B cell (primary cell): ENCODE measurements around the gene GPR150. TPM values are rescaled to one million over a fixed set of nuclear protein-coding genes. Genes with fewer than 3 reads are reported as not detected.

Experiments
- ATAC-seq: fragments of 200-7000 bp; cut with Tn5 transposase; one replicate; pipeline ENCODE4 v1.10.0; 2021; ENCODE audit warnings: low read depth, mild to moderate bottlenecking, moderate number of reproducible peaks, moderate library complexity
- CTCF ChIA-PET: fragments of 350-600 bp; sonication (Branson Sonifier 250); formaldehyde crosslinking; loops from one replicate; lab custom pipeline; 2021; ENCODE audit warnings: antibody characterized with exemption, inconsistent platforms; lab: Charles Lee
- POLR2A ChIA-PET: fragments of 350-600 bp; sonication (Branson Sonifier 250); formaldehyde crosslinking; loops from one replicate; lab custom pipeline; 2021; ENCODE audit warnings: antibody characterized with exemption; lab: Charles Lee
- DNase-seq: peaks from one replicate; pipeline ENCODE4 v3.0.0; 2013
- H2AFZ ChIP-seq: 2 replicates; pipeline ENCODE4 v1.6.1; 2012; ENCODE audit warnings: mild to moderate bottlenecking, low read depth, low read length; ENCODE audit not compliant: insufficient read depth, poor library complexity, severe bottlenecking
- H3K27ac ChIP-seq, 2 donors: 1 replicate in 1 of 2; 2 replicates in 1 of 2; pipeline ENCODE4 v1.5.1; 2012 to 2013; ENCODE audit warnings: low read length in 2 of 2, mild to moderate bottlenecking in 2 of 2, moderate library complexity in 1 of 2
- H3K27me3 ChIP-seq, 4 experiments: fragments of 200-600 bp in 1 of 4; sonication (generic) in 1 of 4; replicated peaks in 1 of 4; 1 replicate in 2 of 4; 2 replicates in 2 of 4; pipeline versions ENCODE4 v1.6.1 to v1.7.0; 2013 to 2016; ENCODE audit warnings: low read length in 3 of 4, mild to moderate bottlenecking in 2 of 4, mixed read lengths in 1 of 4, moderate library complexity in 1 of 4; ENCODE audit not compliant: insufficient read depth in 4 of 4, control insufficient read depth in 3 of 4; ENCODE audit errors: control extremely low read depth in 1 of 4
- H3K36me3 ChIP-seq, 2 experiments: replicated peaks in 1 of 2; 1 replicate in 1 of 2; 2 replicates in 1 of 2; pipeline versions ENCODE4 v1.6.1 to v1.7.1; 2013; ENCODE audit warnings: low read length in 1 of 2; ENCODE audit not compliant: insufficient read depth in 2 of 2, control insufficient read depth in 1 of 2; ENCODE audit errors: control extremely low read depth in 1 of 2, extremely low read depth in 1 of 2
- H3K4me1 ChIP-seq, 2 donors: fragments of 200-600 bp in 1 of 2; sonication (generic) in 1 of 2; 1 replicate in 1 of 2; 2 replicates in 1 of 2; pipeline versions ENCODE4 v1.5.1 to v1.6.1; 2013 to 2017; ENCODE audit warnings: low read length in 2 of 2; ENCODE audit not compliant: control insufficient read depth in 2 of 2, insufficient read depth in 2 of 2
- H3K4me2 ChIP-seq: replicated peaks from 2 replicates; pipeline ENCODE3; 2012; ENCODE audit warnings: mild to moderate bottlenecking, low read depth, low read length; ENCODE audit not compliant: poor library complexity, severe bottlenecking
- H3K4me3 ChIP-seq, 5 experiments: fragments of 200-600 bp in 1 of 5; sonication (generic) in 1 of 5; 1 replicate in 3 of 5; 2 replicates in 2 of 5; pipeline versions ENCODE4 v1.5.1 to v1.7.0; 2011 to 2016; ENCODE audit warnings: low read length in 4 of 5, mild to moderate bottlenecking in 4 of 5, low read depth in 2 of 5, control low read depth in 1 of 5, moderate library complexity in 1 of 5; ENCODE audit not compliant: insufficient read depth in 1 of 5; ENCODE audit errors: control extremely low read depth in 1 of 5, extremely low read depth in 1 of 5
- H3K79me2 ChIP-seq: fragments of 200-600 bp; sonication (generic); one replicate; pipeline ENCODE4 v1.6.0; 2016; ENCODE audit warnings: low read length; ENCODE audit not compliant: control insufficient read depth, insufficient read depth
- H3K9ac ChIP-seq: fragments of 200-600 bp; sonication (generic); 2 replicates; pipeline ENCODE4 v1.6.1; 2017; ENCODE audit warnings: mild to moderate bottlenecking, low read length, moderate library complexity
- H3K9me3 ChIP-seq, 3 donors: one replicate each; pipeline versions ENCODE4 v1.6.1 to v1.7.1; 2013; ENCODE audit warnings: low read length in 2 of 3; ENCODE audit not compliant: control insufficient read depth in 2 of 3, insufficient read depth in 1 of 3; ENCODE audit errors: control extremely low read depth in 1 of 3
- H4K20me1 ChIP-seq: 2 replicates; pipeline ENCODE4 v1.6.0; 2012; ENCODE audit warnings: mild to moderate bottlenecking, low read length; ENCODE audit not compliant: insufficient read depth, control insufficient read depth, poor library complexity, severe bottlenecking
- H3K27ac Mint-ChIP-seq: one replicate; pipeline ENCODE4 v1.8.0; 2021; ENCODE audit warnings: mixed read lengths
- H3K27me3 Mint-ChIP-seq: one replicate; pipeline ENCODE4 v1.8.0; 2021; ENCODE audit warnings: mixed read lengths
- H3K4me1 Mint-ChIP-seq: one replicate; pipeline ENCODE4 v1.8.0; 2021; ENCODE audit warnings: mixed read lengths
- H3K4me3 Mint-ChIP-seq: one replicate; pipeline ENCODE4 v1.8.0; 2021; ENCODE audit warnings: mixed read lengths
- H3K9me3 Mint-ChIP-seq: one replicate; pipeline ENCODE4 v1.8.0; 2022; ENCODE audit warnings: mixed read lengths; ENCODE audit not compliant: insufficient read depth
- EZH2 ChIP-seq: IDR thresholded peaks from 2 replicates; pipeline ENCODE4 v1.6.1; 2012; ENCODE audit warnings: borderline replicate concordance, low read depth, mild to moderate bottlenecking, moderate library complexity, low read length; ENCODE audit not compliant: insufficient read depth, poor library complexity, severe bottlenecking
- WGBS: methylation state at CpG from one replicate; pipeline ENCODE4 v1.1.5; 2013; ENCODE audit warnings: missing lambda C conversion rate; ENCODE audit not compliant: insufficient coverage; 5-methylcytosine and 5-hydroxymethylcytosine counted together
- intact Hi-C: fragments of 100-400 bp; cut with micrococcal nuclease; formaldehyde crosslinking; loops from one replicate; pipeline ENCODE4 v1.10.0; 2022
- polyA plus RNA-seq: library from polyadenylated mRNA; depleted of rRNA; stranded (reverse); fragments of >200 nt; gene quantifications from 2 replicates; pipeline ENCODE4 v1.2.3, GENCODE V29; 2012
- total RNA-seq, 2 donors: library from RNA; stranded (reverse); fragments of 120-200 nt in 1 of 2; gene quantifications; 1 replicate in 1 of 2; 2 replicates in 1 of 2; pipeline versions ENCODE4 v1.2.3 to v1.2.4, GENCODE V29; 2013 to 2022
- TF ChIP-seq, protein P1 (sequence below): fragments of 200-600 bp; IDR thresholded peaks from one replicate; pipeline ENCODE4 v1.8.0; 2022; ENCODE audit warnings: antibody characterized with exemption, mild to moderate bottlenecking

GPR150 gene
- total and polyA plus RNA-seq, 2 donors (not counting 1 experiment from before 2014, with no cell fraction given), result 0.27 to 0.86 TPM

DNA sequence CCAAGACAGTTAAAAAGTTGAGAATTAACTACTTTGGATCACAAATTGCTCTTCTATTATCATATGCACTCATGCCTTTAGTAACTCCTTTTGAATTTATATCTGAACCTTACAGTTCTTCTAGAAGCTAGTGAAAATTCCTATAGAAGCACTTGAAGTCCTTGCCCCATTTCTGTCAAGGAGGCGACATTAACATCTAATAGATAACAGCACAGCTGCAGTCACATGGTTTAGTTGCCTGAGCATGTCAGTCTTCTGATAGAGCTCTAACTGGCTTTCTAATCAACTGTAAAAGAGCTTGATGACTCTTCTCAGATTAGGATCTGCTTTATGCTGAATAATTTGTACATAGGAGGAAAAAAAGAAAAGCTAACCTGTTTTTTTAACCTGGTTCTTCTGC is 35.7 kb downstream of the GPR150 start:
- CTCF ChIA-PET, result interaction anchor here (0.9 to 1.6 kb wide), 4 partner anchors 9 to 191 kb away, joined by 3 to 9 read pairs (median 4); no protein-coding TSS in a partner anchor
- Mint-ChIP-seq H3K27me3 (no peaks in the 10 kb centered on the region), H3K9me3 (no peaks in the 10 kb centered on the region), H3K4me1 (no peaks in the 10 kb centered on the region), H3K27ac (no peak overlapping the region), H3K4me3 (no peak overlapping the region)
- Histone ChIP-seq H3K9ac (no peak overlapping the region), H4K20me1 (no peaks in the 10 kb centered on the region), H3K4me3 (no peak overlapping the region), H3K27ac (no peak overlapping the region), H3K4me1 (no peaks in the 10 kb centered on the region), H3K27me3 (no peaks in the 10 kb centered on the region), H3K79me2 (no peaks in the 10 kb centered on the region), H3K4me2 (no peak overlapping the region), H3K9me3 (no peaks in the 10 kb centered on the region), H3K36me3 (peaks cover 0 to 8% of the 10 kb centered on the region in 2 experiments), H2AFZ (no peak overlapping the region)
- WGBS, result 80% methylated on average over 1 of the region's 1 CpG
- TF ChIP-seq, protein P1, sequence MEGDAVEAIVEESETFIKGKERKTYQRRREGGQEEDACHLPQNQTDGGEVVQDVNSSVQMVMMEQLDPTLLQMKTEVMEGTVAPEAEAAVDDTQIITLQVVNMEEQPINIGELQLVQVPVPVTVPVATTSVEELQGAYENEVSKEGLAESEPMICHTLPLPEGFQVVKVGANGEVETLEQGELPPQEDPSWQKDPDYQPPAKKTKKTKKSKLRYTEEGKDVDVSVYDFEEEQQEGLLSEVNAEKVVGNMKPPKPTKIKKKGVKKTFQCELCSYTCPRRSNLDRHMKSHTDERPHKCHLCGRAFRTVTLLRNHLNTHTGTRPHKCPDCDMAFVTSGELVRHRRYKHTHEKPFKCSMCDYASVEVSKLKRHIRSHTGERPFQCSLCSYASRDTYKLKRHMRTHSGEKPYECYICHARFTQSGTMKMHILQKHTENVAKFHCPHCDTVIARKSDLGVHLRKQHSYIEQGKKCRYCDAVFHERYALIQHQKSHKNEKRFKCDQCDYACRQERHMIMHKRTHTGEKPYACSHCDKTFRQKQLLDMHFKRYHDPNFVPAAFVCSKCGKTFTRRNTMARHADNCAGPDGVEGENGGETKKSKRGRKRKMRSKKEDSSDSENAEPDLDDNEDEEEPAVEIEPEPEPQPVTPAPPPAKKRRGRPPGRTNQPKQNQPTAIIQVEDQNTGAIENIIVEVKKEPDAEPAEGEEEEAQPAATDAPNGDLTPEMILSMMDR, result no peak
- TF ChIP-seq EZH2, result no peak
- ATAC-seq, result no peak
- POLR2A ChIA-PET, result no interaction called here
- no peak for DNase-seq
- intact Hi-C loops, result no loop called here

DNA sequence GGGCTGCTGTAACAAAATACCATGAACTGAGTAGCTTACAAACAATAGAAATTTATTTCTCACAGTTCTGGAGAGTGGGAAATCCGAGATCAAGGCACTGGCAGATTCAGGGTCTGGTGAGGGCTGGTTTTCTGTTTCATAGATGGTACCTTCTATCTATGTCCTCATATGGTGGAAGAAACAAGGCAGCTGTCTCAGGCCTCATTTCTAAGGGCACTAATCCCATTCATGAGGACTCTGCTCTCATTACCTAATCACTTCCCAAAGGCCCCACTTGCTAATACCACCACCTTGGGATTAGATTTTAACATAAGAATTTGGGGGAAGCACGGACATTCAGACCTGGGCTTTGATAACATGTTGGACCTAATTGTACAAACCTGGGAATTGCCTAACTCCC is 40.2 kb downstream of the GPR150 start:
- CTCF ChIA-PET, result interaction anchor here (1.9 to 7.3 kb wide), 2 partner anchors 13 to 188 kb away, joined by 5 to 105 read pairs; partner anchors contain the start of gene RFESD
- intact Hi-C loops, result loop anchor here (5.0 kb wide), 1 partner anchor 677 kb away; no protein-coding TSS in a partner anchor
- Histone ChIP-seq H3K4me3 (no peak overlapping the region), H3K27ac (no peak overlapping the region), H3K27me3 (no peaks in the 10 kb centered on the region), H3K9ac (no peak overlapping the region), H3K9me3 (no peaks in the 10 kb centered on the region), H3K4me1 (no peaks in the 10 kb centered on the region), H3K36me3 (no peaks in the 10 kb centered on the region), H2AFZ (no peak overlapping the region), H4K20me1 (no peaks in the 10 kb centered on the region), H3K79me2 (no peaks in the 10 kb centered on the region), H3K4me2 (no peak overlapping the region)
- H3K9me3 Mint-ChIP-seq, result no peaks in the 10 kb centered on the region
- POLR2A ChIA-PET, result no interaction called here
- DNase-seq, result no peak
- ATAC-seq, result no peak
- H3K4me1 Mint-ChIP-seq, result no peaks in the 10 kb centered on the region
- no peak overlapping the region for H3K27ac Mint-ChIP-seq
- H3K27me3 Mint-ChIP-seq, result no peaks in the 10 kb centered on the region
- no peak overlapping the region for H3K4me3 Mint-ChIP-seq
- no CpG with 5 or more reads among the region's 2 CpGs for WGBS
- no peak for TF ChIP-seq EZH2
- TF ChIP-seq, protein P1, result no peak
